K562 (cell line): ENCODE results near the gene ERLEC1. TPM values are rescaled to one million over a fixed set of nuclear protein-coding genes. Genes with fewer than 3 reads are reported as not detected.

Experiments used
- ATAC-seq: fragments of 200-7000 bp; cut with Tn5 transposase; 3 replicates; pipeline ENCODE4 v1.9.1; 2020; ENCODE audit warnings: moderate library complexity
- BruUV-seq: library from RNA; stranded (reverse); fragments of 400-500 nt; replicated peaks from 2 replicates; lab custom pipeline; 2021; lab: Mats Ljungman, UMichigan
- CTCF ChIA-PET: fragments of 300-600 bp; formaldehyde crosslinking; extraction: SDS; loops from one replicate; lab custom pipeline; 2021; ENCODE audit warnings: low intra/inter-chr PET ratio; lab: Yijun Ruan, JAX
- POLR2A ChIA-PET: fragments of 300-600, 350-650 bp; sonication (Branson Sonifier 250); formaldehyde crosslinking; extraction: SDS; loops from one replicate; lab custom pipeline; 2021; ENCODE audit warnings: antibody characterized with exemption, inconsistent platforms; lab: Yijun Ruan, JAX
- DNase-seq, 4 experiments: peaks; one replicate each; pipeline versions ENCODE4 v3.0.0 to v3.0.0-alpha.2; 2011 to 2018; ENCODE audit warnings: low spot score in 3 of 4, mixed read lengths in 3 of 4; ENCODE audit errors: extremely low read depth in 1 of 4
- FAIRE-seq: peaks from 2 replicates; lab custom pipeline; 2011; peaks lifted over from hg19 to GRCh38; lab: Jason Lieb, UNC
- H2AFZ ChIP-seq: 2 replicates; pipeline ENCODE4 v1.6.0; 2011; ENCODE audit warnings: low read depth, low read length, control low read depth, inconsistent platforms
- H3K27ac ChIP-seq: fragments of 200-600 bp; 3 replicates; pipeline ENCODE4 v1.8.0; 2011; ENCODE audit warnings: low read depth, mild to moderate bottlenecking, control low read depth, inconsistent platforms, low read length, moderate library complexity, mixed read lengths; ENCODE audit errors: extremely low read depth
- H3K27me3 ChIP-seq, 2 experiments: fragments of 300-600 bp in 1 of 2; 2 replicates in 1 of 2; 3 replicates in 1 of 2; pipeline versions ENCODE4 v1.6.0 to v1.8.0; 2011; ENCODE audit warnings: inconsistent platforms in 2 of 2, low read length in 2 of 2, mild to moderate bottlenecking in 1 of 2, mixed read lengths in 1 of 2, moderate library complexity in 1 of 2; ENCODE audit not compliant: control insufficient read depth in 2 of 2, insufficient read depth in 2 of 2
- H3K36me3 ChIP-seq: fragments of 300-600 bp; 3 replicates; pipeline ENCODE4 v1.8.0; 2011; ENCODE audit warnings: mild to moderate bottlenecking, low read length, inconsistent platforms; ENCODE audit not compliant: control insufficient read depth, insufficient read depth
- H3K4me1 ChIP-seq, 2 experiments: fragments of 200-600 bp in 1 of 2; replicated peaks in 1 of 2; 2 replicates in 1 of 2; 3 replicates in 1 of 2; pipeline versions ENCODE4 v1.5.1 to v1.8.0; 2011; ENCODE audit warnings: inconsistent platforms in 2 of 2, low read length in 2 of 2, mild to moderate bottlenecking in 1 of 2, mixed read lengths in 1 of 2, moderate library complexity in 1 of 2; ENCODE audit not compliant: control insufficient read depth in 2 of 2, insufficient read depth in 2 of 2
- H3K4me2 ChIP-seq: 2 replicates; pipeline ENCODE4 v1.6.1; 2011; ENCODE audit warnings: low read length, control low read depth, inconsistent platforms, mixed read lengths; ENCODE audit not compliant: insufficient read depth
- H3K4me3 ChIP-seq: fragments of 200-600 bp; sonication (generic), shearing (Covaris generic); 2 replicates; pipeline ENCODE4 v1.5.1; 2016; ENCODE audit warnings: control low read depth, inconsistent platforms
- H3K79me2 ChIP-seq: fragments of 200-600 bp; 3 replicates; pipeline ENCODE4 v1.8.0; 2011; ENCODE audit warnings: low read length, inconsistent platforms; ENCODE audit not compliant: control insufficient read depth, insufficient read depth
- H3K9ac ChIP-seq, 2 experiments: 2 replicates each; pipeline versions ENCODE4 v1.6.0 to v1.6.1; 2011; ENCODE audit warnings: low read depth in 2 of 2, low read length in 2 of 2, control low read depth in 1 of 2, inconsistent platforms in 1 of 2, mild to moderate bottlenecking in 1 of 2, mixed read lengths in 1 of 2; ENCODE audit not compliant: insufficient read depth in 1 of 2
- H3K9me1 ChIP-seq: one replicate; pipeline ENCODE4 v1.6.0; 2011; ENCODE audit warnings: inconsistent platforms, mild to moderate bottlenecking, low read length, moderate library complexity; ENCODE audit not compliant: control insufficient read depth, insufficient read depth
- H3K9me3 ChIP-seq: replicated peaks from 2 replicates; pipeline ENCODE4 v1.5.1; 2011; ENCODE audit warnings: low read depth, low read length, inconsistent platforms; ENCODE audit not compliant: control insufficient read depth, insufficient read depth
- H4K20me1 ChIP-seq: replicated peaks from 2 replicates; pipeline ENCODE4 v1.6.1; 2011; ENCODE audit warnings: low read length, inconsistent platforms, mixed read lengths; ENCODE audit not compliant: control insufficient read depth, insufficient read depth
- BDP1 ChIP-seq: IDR thresholded peaks from 3 replicates; pipeline ENCODE4 v1.6.1; 2011; ENCODE audit not compliant: insufficient read length, insufficient read depth
- POLR2A ChIP-seq: fragments of 450-650 bp; conservative IDR thresholded peaks from 2 replicates; pipeline ENCODE4 v1.6.1; 2016
- TSHZ1 ChIP-seq: fragments of 250-450 bp; sonication (Bioruptor Pico); IDR thresholded peaks from 2 replicates; pipeline ENCODE4 v1.4.0; 2020; ENCODE audit warnings: mild to moderate bottlenecking, moderate library complexity
- WGBS: fragments of 100-300 bp; shearing (Covaris generic); methylation state at CpG from one replicate; pipeline ENCODE4 v1.1.6; 2016; ENCODE audit warnings: low coverage, mixed read lengths; ENCODE audit not compliant: insufficient coverage; ENCODE audit errors: missing lambda C conversion rate; 5-methylcytosine and 5-hydroxymethylcytosine counted together
- in situ Hi-C: fragments of 300-500 bp; cut with MboI; formaldehyde crosslinking; loops from 4 replicates; pipeline ENCODE4 v1.15.0; 2018; ENCODE audit warnings: inconsistent platforms, mixed read lengths
- intact Hi-C: fragments of 100-400 bp; cut with micrococcal nuclease; formaldehyde crosslinking; loops from 2 replicates; pipeline ENCODE4 v1.14.2; 2022
- polyA plus RNA-seq, 8 experiments: library from polyadenylated mRNA; depleted of rRNA in 4 of 8; stranded (reverse) in 5 of 8; unstranded in 3 of 8; fragments of >200 nt; fragmentation: Nextera tagmentation in 2 of 8; fragmentation: Illumina TruSeq in 1 of 8; extraction: Ambion mirVana in 2 of 8; extraction: Trizol in 1 of 8; gene quantifications; 2 replicates each; pipeline versions ENCODE4 v1.2.1 to v1.2.3, GENCODE V29; 2011 to 2014; ENCODE audit warnings: inconsistent platforms in 1 of 8, missing spikeins in 1 of 8
- total RNA-seq, 7 experiments: library from RNA; depleted of rRNA in 6 of 7; stranded (reverse); fragments of >200 nt in 6 of 7; fragmentation: Illumina TruSeq in 2 of 7; extraction: Trizol in 2 of 7; gene quantifications; 2 replicates each; pipeline versions ENCODE4 v1.2.1 to v1.2.3, GENCODE V29; 2011 to 2021; ENCODE audit warnings: low replicate concordance in 1 of 7
- TF ChIP-seq, protein P1 (sequence below): fragments of 450-650 bp; IDR thresholded peaks from 2 replicates; pipeline ENCODE4 v1.6.1; 2016

Gene ERLEC1
- total and polyA plus RNA-seq, 9 of the 15 experiments (the other 6 are each of a cell fraction or from before 2014, with no cell fraction given), result 12.0 to 41.6 (median 30.6) TPM

- peaks cover 33% of the 10 kb centered on the region for H3K36me3 ChIP-seq
- intact Hi-C loops (loop anchor here (10.0 kb wide), 2 partner anchors 225 to 395 kb away; no protein-coding TSS in a partner anchor), in situ Hi-C loops (no loop called here)
- H3K9me1 ChIP-seq, result no peaks in the 10 kb centered on the region
- no peaks in the 10 kb centered on the region for H3K79me2 ChIP-seq
- WGBS, result 76% methylated on average over 4 of the region's 4 CpGs
- no peak overlapping the region for H3K27ac ChIP-seq
- no peak overlapping the region for H3K9ac ChIP-seq
- H2AFZ ChIP-seq, result no peak overlapping the region
- no peak for DNase-seq
- 0 out of 2 replicates have a peak, but pooled peaks have one; percentile 35 for TF ChIP-seq POLR2A
- TF ChIP-seq TSHZ1, result no peak
- TF ChIP-seq, protein P1, sequence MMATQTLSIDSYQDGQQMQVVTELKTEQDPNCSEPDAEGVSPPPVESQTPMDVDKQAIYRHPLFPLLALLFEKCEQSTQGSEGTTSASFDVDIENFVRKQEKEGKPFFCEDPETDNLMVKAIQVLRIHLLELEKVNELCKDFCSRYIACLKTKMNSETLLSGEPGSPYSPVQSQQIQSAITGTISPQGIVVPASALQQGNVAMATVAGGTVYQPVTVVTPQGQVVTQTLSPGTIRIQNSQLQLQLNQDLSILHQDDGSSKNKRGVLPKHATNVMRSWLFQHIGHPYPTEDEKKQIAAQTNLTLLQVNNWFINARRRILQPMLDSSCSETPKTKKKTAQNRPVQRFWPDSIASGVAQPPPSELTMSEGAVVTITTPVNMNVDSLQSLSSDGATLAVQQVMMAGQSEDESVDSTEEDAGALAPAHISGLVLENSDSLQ, result peak; percentile 48; the same call in 1 of the 2 replicates
- no peak for TF ChIP-seq BDP1
- TF ChIP-seq, all 486 proteins: peak for 2
- no peak overlapping the region for H3K4me3 ChIP-seq
- no peaks in the 10 kb centered on the region for H3K9me3 ChIP-seq
- H3K27me3 ChIP-seq, result no peaks in the 10 kb centered on the region
- CTCF ChIA-PET, result no interaction called here
- POLR2A ChIA-PET, result interaction anchor here (1.0 to 1.1 kb wide), 2 partner anchors 42 to 52 kb away, joined by 3 read pairs; partner anchors contain the start of gene CHAC2
- no peak overlapping the region for H3K4me2 ChIP-seq
- FAIRE-seq (no peak), ATAC-seq (peak; percentile 56)
- H3K4me1 ChIP-seq, result no peaks in the 10 kb centered on the region; a peak in 1 of 5 replicates
- BruUV-seq, result no TSS peak
- no peaks in the 10 kb centered on the region for H4K20me1 ChIP-seq
Measured at GRCh38 chr2:53819634-53820033, 32.8 kb downstream of the ERLEC1 start.
